PC-9 (cell line): ENCODE results near the gene SERPINI2. TPM values are rescaled to one million over a fixed set of nuclear protein-coding genes. Genes with fewer than 3 reads are reported as not detected.

Experiments
- BruUV-seq: library from RNA; stranded (reverse); fragments of 400-500 nt; replicated peaks from 2 replicates; lab custom pipeline; 2021; lab: Mats Ljungman, UMichigan
- CTCF ChIA-PET: fragments of 300-600 bp; sonication (Branson Sonifier 250); formaldehyde crosslinking; loops from one replicate; lab custom pipeline; 2022; ENCODE audit warnings: antibody characterized with exemption; lab: Charles Lee
- POLR2A ChIA-PET: fragments of 300-600 bp; sonication (Branson Sonifier 250); formaldehyde crosslinking; loops from one replicate; lab custom pipeline; 2022; ENCODE audit warnings: antibody characterized with exemption; ENCODE audit not compliant: unreplicated experiment; lab: Charles Lee
- DNase-seq, 2 experiments: peaks; one replicate each; pipeline versions ENCODE4 v3.0.0 to v3.0.0-alpha.2; 2015 to 2022; ENCODE audit warnings: mixed read lengths in 1 of 2
- H2AFZ ChIP-seq: fragments of 200-600 bp; sonication (generic); 2 replicates; pipeline ENCODE4 v1.8.1; 2017; ENCODE audit warnings: antibody characterized with exemption
- H3F3A ChIP-seq: fragments of 200-600 bp; sonication (generic); 2 replicates; pipeline ENCODE4 v1.8.1; 2017; ENCODE audit warnings: antibody characterized with exemption, mild to moderate bottlenecking, low read depth; ENCODE audit not compliant: insufficient read depth
- H3K27ac ChIP-seq: fragments of 200-600 bp; sonication (generic); 2 replicates; pipeline ENCODE4 v1.6.1; 2016; ENCODE audit warnings: mixed run types
- H3K27me3 ChIP-seq: fragments of 200-600 bp; sonication (generic); 2 replicates; pipeline ENCODE4 v1.6.1; 2016; ENCODE audit warnings: low read depth, mixed run types; ENCODE audit not compliant: insufficient read depth
- H3K36me3 ChIP-seq: fragments of 200-600 bp; sonication (generic); 2 replicates; pipeline ENCODE4 v1.6.1; 2016; ENCODE audit warnings: low read depth, mixed run types
- H3K4me1 ChIP-seq: fragments of 200-600 bp; sonication (generic); replicated peaks from 2 replicates; pipeline ENCODE4 v1.6.1; 2016; ENCODE audit warnings: mixed run types; ENCODE audit not compliant: insufficient read depth
- H3K4me2 ChIP-seq: fragments of 200-600 bp; sonication (generic); 2 replicates; pipeline ENCODE4 v1.6.1; 2017; ENCODE audit warnings: mixed run types
- H3K4me3 ChIP-seq: fragments of 200-600 bp; sonication (generic); 2 replicates; pipeline ENCODE4 v1.6.1; 2016; ENCODE audit warnings: mixed run types
- H3K79me2 ChIP-seq: fragments of 200-600 bp; sonication (generic); 2 replicates; pipeline ENCODE4 v1.6.1; 2017; ENCODE audit warnings: low read depth, mixed run types
- H3K9me2 ChIP-seq: fragments of 200-600 bp; sonication (generic); 2 replicates; pipeline ENCODE4 v1.8.1; 2017; ENCODE audit warnings: mild to moderate bottlenecking; ENCODE audit not compliant: insufficient read depth
- H3K9me3 ChIP-seq: fragments of 200-600 bp; sonication (generic); 2 replicates; pipeline ENCODE4 v1.8.1; 2016; ENCODE audit warnings: low read depth; ENCODE audit not compliant: insufficient read depth
- H4K20me1 ChIP-seq: fragments of 200-600 bp; sonication (generic); 2 replicates; pipeline ENCODE4 v1.8.1; 2017; ENCODE audit not compliant: insufficient read depth
- EZH2 ChIP-seq: fragments of 200-600 bp; sonication (generic); IDR thresholded peaks from 2 replicates; pipeline ENCODE4 v1.8.0; 2017; ENCODE audit warnings: antibody characterized with exemption, low read depth
- intact Hi-C: fragments of 100-400 bp; cut with micrococcal nuclease; formaldehyde crosslinking; loops from one replicate; pipeline ENCODE4 v1.10.0; 2022; ENCODE audit not compliant: unreplicated experiment
- total RNA-seq: library from RNA; stranded (reverse); gene quantifications from 2 replicates; pipeline ENCODE4 v1.2.3, GENCODE V29; 2021
- TF ChIP-seq, protein P1 (sequence below): fragments of 200-600 bp; sonication (generic); conservative IDR thresholded peaks from 2 replicates; pipeline ENCODE4 v1.6.1; 2017; ENCODE audit warnings: mixed run types, antibody characterized with exemption, mild to moderate bottlenecking, moderate library complexity

SERPINI2 gene
- total RNA-seq, 1 experiment from 2014 or later, result not detected

DNA sequence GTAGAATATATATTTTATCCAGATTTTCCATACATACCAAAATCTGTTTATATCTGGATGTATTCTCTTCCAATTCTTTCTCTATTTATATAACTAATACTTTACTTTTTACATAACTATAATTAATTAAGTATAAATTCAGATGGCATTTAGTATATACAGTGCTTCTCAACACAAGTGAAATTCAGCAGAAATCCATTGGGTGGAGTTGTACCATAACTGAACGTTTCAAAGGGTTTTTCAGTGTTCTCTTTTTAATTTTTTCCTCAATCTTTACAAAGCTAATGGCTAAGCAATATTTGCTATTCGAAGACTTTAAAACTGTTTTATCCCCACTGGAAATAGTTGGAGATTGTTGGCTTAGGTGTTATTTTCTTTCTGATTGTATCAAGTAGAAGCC lies 79.8 kb downstream of the SERPINI2 start:
- DNase-seq, result no peak
- no peaks in the 10 kb centered on the region for H3K9me2 ChIP-seq
- ChIA-PET POLR2A (no interaction called here), CTCF (no interaction called here)
- H3K4me3 ChIP-seq, result no peak overlapping the region
- H3K4me2 ChIP-seq, result no peak overlapping the region
- no peaks in the 10 kb centered on the region for H4K20me1 ChIP-seq
- no peaks in the 10 kb centered on the region for H3F3A ChIP-seq
- no peaks in the 10 kb centered on the region for H3K36me3 ChIP-seq
- intact Hi-C loops, result no loop called here
- no peaks in the 10 kb centered on the region for H3K4me1 ChIP-seq
- H2AFZ ChIP-seq, result no peak overlapping the region
- no TSS peak for BruUV-seq
- H3K79me2 ChIP-seq, result no peaks in the 10 kb centered on the region
- TF ChIP-seq, protein P1, sequence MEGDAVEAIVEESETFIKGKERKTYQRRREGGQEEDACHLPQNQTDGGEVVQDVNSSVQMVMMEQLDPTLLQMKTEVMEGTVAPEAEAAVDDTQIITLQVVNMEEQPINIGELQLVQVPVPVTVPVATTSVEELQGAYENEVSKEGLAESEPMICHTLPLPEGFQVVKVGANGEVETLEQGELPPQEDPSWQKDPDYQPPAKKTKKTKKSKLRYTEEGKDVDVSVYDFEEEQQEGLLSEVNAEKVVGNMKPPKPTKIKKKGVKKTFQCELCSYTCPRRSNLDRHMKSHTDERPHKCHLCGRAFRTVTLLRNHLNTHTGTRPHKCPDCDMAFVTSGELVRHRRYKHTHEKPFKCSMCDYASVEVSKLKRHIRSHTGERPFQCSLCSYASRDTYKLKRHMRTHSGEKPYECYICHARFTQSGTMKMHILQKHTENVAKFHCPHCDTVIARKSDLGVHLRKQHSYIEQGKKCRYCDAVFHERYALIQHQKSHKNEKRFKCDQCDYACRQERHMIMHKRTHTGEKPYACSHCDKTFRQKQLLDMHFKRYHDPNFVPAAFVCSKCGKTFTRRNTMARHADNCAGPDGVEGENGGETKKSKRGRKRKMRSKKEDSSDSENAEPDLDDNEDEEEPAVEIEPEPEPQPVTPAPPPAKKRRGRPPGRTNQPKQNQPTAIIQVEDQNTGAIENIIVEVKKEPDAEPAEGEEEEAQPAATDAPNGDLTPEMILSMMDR, result no peak
- no peak for TF ChIP-seq EZH2
- H3K27ac ChIP-seq, result no peak overlapping the region
- no peaks in the 10 kb centered on the region for H3K27me3 ChIP-seq
- no peaks in the 10 kb centered on the region for H3K9me3 ChIP-seq

Other genes starting within 250 kb of the SERPINI2 start
- 0.38 and 0.85 TPM in 2 replicates for gene ZBBX, start 93.7 kb downstream of the SERPINI2 start, total RNA-seq
- gene WDR49, start 179.9 kb upstream of the SERPINI2 start, total RNA-seq, result 0.28 TPM in 1 of 2 replicates, not detected in the other